H1 (cell line): ENCODE data around the gene ANXA1. TPM values are rescaled to one million over a fixed set of nuclear protein-coding genes. Genes with fewer than 3 reads are reported as not detected.

ENCODE experiments used
- CTCF ChIA-PET: fragments of 300-600 bp; sonication (Branson Sonifier 250); formaldehyde crosslinking; loops from one replicate; lab custom pipeline; 2021; ENCODE audit not compliant: partially characterized antibody; lab: Charles Lee
- POLR2A ChIA-PET: fragments of 300-600 bp; sonication (Branson Sonifier 250); formaldehyde crosslinking; loops from one replicate; lab custom pipeline; 2021; ENCODE audit warnings: inconsistent platforms; ENCODE audit not compliant: partially characterized antibody; lab: Charles Lee
- DNase-seq, 2 experiments: peaks; one replicate each; pipeline versions ENCODE4 v3.0.0 to v3.0.0-alpha.2; 2010 to 2022; ENCODE audit warnings: low spot score in 2 of 2, low read depth in 1 of 2, mixed read lengths in 1 of 2
- FAIRE-seq: peaks from 2 replicates; lab custom pipeline; 2011; peaks lifted over from hg19 to GRCh38; lab: Jason Lieb, UNC
- H2AFZ ChIP-seq: 2 replicates; pipeline ENCODE4 v1.8.1; 2012; ENCODE audit warnings: low read length, inconsistent platforms
- H2AK5ac ChIP-seq: 2 replicates; pipeline ENCODE4 v1.6.1; 2013; ENCODE audit warnings: low read depth, low read length
- H2BK120ac ChIP-seq: replicated peaks from 2 replicates; pipeline ENCODE3; 2013; ENCODE audit warnings: low read depth, low read length, inconsistent platforms
- H2BK12ac ChIP-seq: 2 replicates; pipeline ENCODE4 v1.6.1; 2013; ENCODE audit warnings: low read depth, low read length
- H2BK15ac ChIP-seq: 2 replicates; pipeline ENCODE4 v1.6.1; 2013; ENCODE audit warnings: low read length
- H2BK20ac ChIP-seq: 2 replicates; pipeline ENCODE4 v1.6.1; 2013; ENCODE audit warnings: low read length
- H2BK5ac ChIP-seq: 2 replicates; pipeline ENCODE4 v1.6.1; 2013; ENCODE audit warnings: low read depth, low read length
- H3K14ac ChIP-seq: 2 replicates; pipeline ENCODE4 v1.6.1; 2013; ENCODE audit warnings: inconsistent platforms; ENCODE audit not compliant: insufficient read length
- H3K18ac ChIP-seq: 2 replicates; pipeline ENCODE4 v1.6.1; 2013; ENCODE audit warnings: low read length; ENCODE audit errors: extremely low read depth
- H3K23ac ChIP-seq: 2 replicates; pipeline ENCODE4 v1.6.1; 2013; ENCODE audit warnings: inconsistent platforms; ENCODE audit not compliant: insufficient read length
- H3K23me2 ChIP-seq: 2 replicates; pipeline ENCODE4 v1.6.1; 2013; ENCODE audit warnings: low read depth, low read length
- H3K27ac ChIP-seq: 2 replicates; pipeline ENCODE4 v1.6.1; 2011; ENCODE audit warnings: low read depth, low read length, inconsistent platforms
- H3K27me3 ChIP-seq, 4 experiments: replicated peaks in 1 of 4; 1 replicate in 1 of 4; 2 replicates in 3 of 4; pipeline versions ENCODE4 v1.6.1 to v1.8.1; 2011 to 2013; ENCODE audit warnings: low read length in 3 of 4, mild to moderate bottlenecking in 3 of 4, inconsistent platforms in 2 of 4, mixed read lengths in 2 of 4, moderate library complexity in 1 of 4; ENCODE audit not compliant: control insufficient read depth in 3 of 4, insufficient read depth in 3 of 4; ENCODE audit errors: extremely low read depth in 1 of 4
- H3K36me3 ChIP-seq, 4 experiments: 2 replicates each; pipeline versions ENCODE4 v1.6.1 to v1.8.1; 2011 to 2013; ENCODE audit warnings: mild to moderate bottlenecking in 4 of 4, low read length in 3 of 4, moderate library complexity in 2 of 4, control low read depth in 1 of 4, inconsistent platforms in 1 of 4; ENCODE audit not compliant: insufficient read depth in 4 of 4, control insufficient read depth in 2 of 4
- H3K4ac ChIP-seq: replicated peaks from 2 replicates; pipeline ENCODE3; 2013; ENCODE audit warnings: low read length, low read depth, mixed read lengths, inconsistent platforms; ENCODE audit not compliant: insufficient read length
- H3K4me1 ChIP-seq, 4 experiments: replicated peaks in 1 of 4; 1 replicate in 1 of 4; 2 replicates in 3 of 4; pipeline versions ENCODE4 v1.6.1 to v1.8.1; 2011 to 2013; ENCODE audit warnings: low read length in 3 of 4, inconsistent platforms in 2 of 4, mixed read lengths in 1 of 4; ENCODE audit not compliant: insufficient read depth in 4 of 4, control insufficient read depth in 3 of 4
- H3K4me2 ChIP-seq, 2 experiments: 2 replicates each; pipeline versions ENCODE4 v1.6.1 to v1.8.1; 2011 to 2013; ENCODE audit warnings: low read depth in 2 of 2, low read length in 2 of 2, control low read depth in 1 of 2, inconsistent platforms in 1 of 2, mild to moderate bottlenecking in 1 of 2; ENCODE audit not compliant: insufficient read depth in 1 of 2
- H3K4me3 ChIP-seq, 4 experiments: fragments of 200-600, 300-600 bp in 1 of 4; sonication (generic), shearing (Covaris generic), sonication (Bioruptor Twin) in 1 of 4; 2 replicates each; pipeline versions ENCODE4 v1.5.1 to v1.8.1; 2011 to 2016; ENCODE audit warnings: low read length in 4 of 4, low read depth in 3 of 4, control low read depth in 2 of 4, inconsistent platforms in 2 of 4, mild to moderate bottlenecking in 2 of 4, mixed read lengths in 1 of 4, moderate library complexity in 1 of 4; ENCODE audit not compliant: insufficient read depth in 2 of 4; ENCODE audit errors: extremely low read depth in 1 of 4
- H3K56ac ChIP-seq: replicated peaks from 2 replicates; pipeline ENCODE3; 2013; ENCODE audit warnings: low read depth, mild to moderate bottlenecking, mixed read lengths, low read length, inconsistent platforms; ENCODE audit not compliant: insufficient read length
- H3K79me1 ChIP-seq: 2 replicates; pipeline ENCODE4 v1.6.1; 2013; ENCODE audit warnings: low read depth, low read length, control low read depth
- H3K79me2 ChIP-seq, 2 experiments: 2 replicates each; pipeline versions ENCODE4 v1.6.1 to v1.8.1; 2012 to 2013; ENCODE audit warnings: low read length in 2 of 2, mild to moderate bottlenecking in 2 of 2, inconsistent platforms in 1 of 2; ENCODE audit not compliant: insufficient read depth in 2 of 2, control insufficient read depth in 1 of 2
- H3K9ac ChIP-seq, 4 experiments: replicated peaks in 1 of 4; 1 replicate in 1 of 4; 2 replicates in 3 of 4; pipeline versions ENCODE4 v1.6.1 to v1.8.1; 2011 to 2013; ENCODE audit warnings: low read depth in 3 of 4, low read length in 3 of 4, control low read depth in 2 of 4, mild to moderate bottlenecking in 2 of 4, moderate library complexity in 2 of 4, inconsistent platforms in 1 of 4; ENCODE audit errors: extremely low read depth in 1 of 4
- H3K9me3 ChIP-seq, 2 experiments: 2 replicates each; pipeline versions ENCODE4 v1.6.1 to v1.8.1; 2012 to 2013; ENCODE audit warnings: mild to moderate bottlenecking in 2 of 2, moderate library complexity in 2 of 2, control low read depth in 1 of 2, inconsistent platforms in 1 of 2, low read depth in 1 of 2, low read length in 1 of 2, mixed read lengths in 1 of 2; ENCODE audit not compliant: insufficient read depth in 2 of 2
- H4K20me1 ChIP-seq, 2 experiments: replicated peaks in 1 of 2; 2 replicates each; pipeline versions ENCODE3 to v1.8.1; 2011 to 2013; ENCODE audit warnings: inconsistent platforms in 2 of 2, low read length in 2 of 2, mild to moderate bottlenecking in 1 of 2; ENCODE audit not compliant: insufficient read depth in 2 of 2, control insufficient read depth in 1 of 2
- H4K5ac ChIP-seq: 2 replicates; pipeline ENCODE4 v1.6.1; 2013; ENCODE audit warnings: low read length, low read depth, mixed read lengths, inconsistent platforms; ENCODE audit not compliant: insufficient read length
- H4K8ac ChIP-seq: 2 replicates; pipeline ENCODE4 v1.8.0; 2013; ENCODE audit warnings: mild to moderate bottlenecking, moderate library complexity, low read length, inconsistent platforms; ENCODE audit not compliant: insufficient read depth; ENCODE audit errors: extremely low read depth
- H4K91ac ChIP-seq: replicated peaks from 2 replicates; pipeline ENCODE3; 2013; ENCODE audit warnings: low read length, mixed read lengths, inconsistent platforms; ENCODE audit not compliant: insufficient read length
- BRCA1 ChIP-seq: IDR thresholded peaks from 2 replicates; pipeline ENCODE4 v1.6.1; 2012; ENCODE audit warnings: low read depth, low read length, improper control_type of control experiment
- CTCF ChIP-seq, 3 experiments: IDR thresholded peaks; 1 replicate in 2 of 3; 2 replicates in 1 of 3; pipeline versions ENCODE4 v1.5.1 to v1.6.1; 2011; ENCODE audit warnings: low read length in 3 of 3, mild to moderate bottlenecking in 3 of 3, inconsistent platforms in 2 of 3, low read depth in 1 of 3, moderate library complexity in 1 of 3; ENCODE audit not compliant: insufficient read depth in 1 of 3; ENCODE audit errors: control extremely low read depth in 1 of 3
- E2F6 ChIP-seq: IDR thresholded peaks from 2 replicates; pipeline ENCODE4 v1.6.1; 2012; ENCODE audit warnings: inconsistent platforms
- JUN ChIP-seq: IDR thresholded peaks from 2 replicates; pipeline ENCODE4 v1.6.1; 2011; ENCODE audit warnings: low read depth, mild to moderate bottlenecking, improper control_type of control experiment, low read length
- RBBP5 ChIP-seq: IDR thresholded peaks from 2 replicates; pipeline ENCODE4 v1.7.1; 2012; ENCODE audit warnings: low read depth, mild to moderate bottlenecking, inconsistent platforms, low read length, moderate library complexity, borderline replicate concordance
- SP1 ChIP-seq: IDR thresholded peaks from 2 replicates; pipeline ENCODE4 v1.6.1; 2011; ENCODE audit warnings: low read depth, low read length
- SP4 ChIP-seq: IDR thresholded peaks from 2 replicates; pipeline ENCODE4 v1.6.1; 2012; ENCODE audit warnings: low read length, inconsistent platforms
- TEAD4 ChIP-seq: IDR thresholded peaks from 2 replicates; pipeline ENCODE4 v1.6.1; 2012; ENCODE audit warnings: low read depth, low read length, inconsistent platforms, mixed read lengths
- YY1 ChIP-seq: IDR thresholded peaks from 2 replicates; pipeline ENCODE4 v1.6.1; 2011; ENCODE audit warnings: low read depth, mild to moderate bottlenecking, low read length
- WGBS, 2 experiments: shearing (Covaris generic) in 1 of 2; methylation state at CpG; one replicate each; pipeline versions ENCODE4 v1.1.6 to v1.1.7; 2013 to 2015; ENCODE audit warnings: low lambda C conversion rate in 2 of 2, mixed read lengths in 2 of 2, inconsistent platforms in 1 of 2, low coverage in 1 of 2, missing lambda C conversion rate in 1 of 2; ENCODE audit not compliant: insufficient replicate concordance in 2 of 2, insufficient coverage in 1 of 2, insufficient read length in 1 of 2; ENCODE audit errors: extremely low coverage in 1 of 2, missing lambda C conversion rate in 1 of 2; 5-methylcytosine and 5-hydroxymethylcytosine counted together
- polyA plus RNA-seq, 7 experiments: library from polyadenylated mRNA; depleted of rRNA in 3 of 7; stranded (reverse) in 5 of 7; unstranded in 2 of 7; fragments of >200 nt in 5 of 7; fragments of 200-250 nt in 2 of 7; gene quantifications; 1 replicate in 5 of 7; 2 replicates in 1 of 7; 4 replicates in 1 of 7; pipeline versions ENCODE4 v1.2.1 to v1.2.3, GENCODE V29; 2011 to 2013; ENCODE audit warnings: missing spikeins in 2 of 7, mixed read lengths in 2 of 7
- total RNA-seq: library from RNA; stranded (reverse); fragmentation: NEBNext Ultra II Directional; extraction: Animal tissue kit (Norgen Biotek cat#: 25700); gene quantifications from 2 replicates; pipeline ENCODE4 v1.2.1, GENCODE V29; 2021

The ANXA1 gene
- total and polyA plus RNA-seq, 2 of the 8 experiments (the other 6 are each of a cell fraction or from before 2014, with no cell fraction given), result 0.71 to 5.7 TPM

GRCh38 chr9:73173557-73174329 lies 22.1 kb downstream of the ANXA1 start:
- Histone ChIP-seq H3K9ac (no peak overlapping the region), H4K91ac (no peak overlapping the region), H2BK20ac (no peak overlapping the region), H2BK5ac (no peak overlapping the region), H2BK12ac (no peak overlapping the region), H3K79me2 (no peaks in the 10 kb centered on the region), H4K20me1 (no peaks in the 10 kb centered on the region), H3K79me1 (no peaks in the 10 kb centered on the region), H3K4ac (no peak overlapping the region), H3K23ac (no peak overlapping the region), H3K18ac (no peak overlapping the region), H2AFZ (no peak overlapping the region), H2BK120ac (no peak overlapping the region), H2BK15ac (no peak overlapping the region), H3K56ac (no peak overlapping the region), H3K9me3 (no peaks in the 10 kb centered on the region), H3K14ac (no peak overlapping the region), H2AK5ac (no peak overlapping the region), H3K27me3 (no peaks in the 10 kb centered on the region), H3K4me3 (no peak overlapping the region), H3K4me1 (no peaks in the 10 kb centered on the region), H4K5ac (no peak overlapping the region), H3K27ac (no peak overlapping the region), H4K8ac (no peak overlapping the region), H3K4me2 (no peak overlapping the region), H3K36me3 (no peaks in the 10 kb centered on the region), H3K23me2 (no peaks in the 10 kb centered on the region; the same call in 1 of the 2 replicates)
- CTCF ChIA-PET, result interaction anchor here (1.1 to 4.8 kb wide), 3 partner anchors 9 to 76 kb away, joined by 3 to 28 read pairs (median 9); no protein-coding TSS in a partner anchor
- POLR2A ChIA-PET, result no interaction called here
- whole genome bisulfite sequencing, 2 experiments, result 89% methylated on average over 3 of the region's 3 CpGs; no CpG with 5 or more reads in 1 of the 2 experiments
- DNase-seq (no peak), FAIRE-seq (no peak)
- TF ChIP-seq CTCF (IDR thresholded peaks at IDR 0.05; ENCODE audit: control extremely low read depth in 1 of 3, insufficient read depth in 1 of 3, low read depth in 1 of 3, low read length in 3 of 3) (no peak), YY1 (no peak), SP1 (no peak), RBBP5 (no peak), JUN (no peak), TEAD4 (no peak), SP4 (no peak), E2F6 (no peak), BRCA1 (no peak)
